Measurements from ENCODE around the gene SALL1. TPM values are rescaled to one million over a fixed set of nuclear protein-coding genes. Genes with fewer than 3 reads are reported as not detected.

The SALL1 gene
- total and polyA plus RNA-seq, 9 of the 15 experiments (the other 6 are each of a cell fraction or from before 2014, with no cell fraction given), result not detected

DNA sequence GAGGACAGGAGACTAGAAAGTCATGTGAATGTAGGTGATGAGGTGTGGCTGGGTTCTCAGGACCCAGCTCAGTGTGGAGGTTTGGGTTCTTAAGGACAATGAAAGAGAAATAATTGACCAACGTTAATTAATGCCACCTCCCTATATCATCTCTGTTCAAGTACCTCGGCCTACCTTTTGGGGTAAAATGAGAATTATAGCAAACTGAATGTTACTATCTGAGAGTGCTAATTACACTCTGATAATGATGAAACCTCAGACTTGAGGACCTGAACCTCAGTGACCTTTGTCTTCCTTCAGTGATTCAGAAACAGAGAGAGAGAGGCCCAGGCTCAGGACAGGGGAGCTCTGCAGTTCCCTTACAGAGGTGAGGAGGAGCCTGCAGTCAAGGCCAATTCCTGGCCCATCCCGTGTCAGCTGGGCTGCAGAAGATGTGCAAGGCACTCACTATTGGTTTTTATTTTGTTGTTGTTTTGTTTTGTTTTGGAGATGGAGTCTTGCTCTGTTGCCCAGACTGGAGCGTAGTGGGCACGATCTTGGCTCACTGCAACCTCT, 57.3 kb downstream of the SALL1 start (continued):
- no peak for TF ChIP-seq TAL1 (IDR thresholded peaks at IDR 0.05)

Data from K562 (cell line).